HepG2 (cell line): ENCODE measurements around the gene CHST14. TPM values are rescaled to one million over a fixed set of nuclear protein-coding genes. Genes with fewer than 3 reads are reported as not detected.
A peak's percentile ranks its signal among the peaks of the same experiment; 100 is the strongest.

Source experiments
- CBX5 ChIP-seq: sonication (generic); formaldehyde crosslinking; IDR thresholded peaks from 2 replicates; pipeline ENCODE4 v1.4.0; 2020; ENCODE audit warnings: missing genetic modification reagents, borderline replicate concordance
- EZH2 ChIP-seq: conservative IDR thresholded peaks from 2 replicates; pipeline ENCODE4 v1.6.1; 2012; ENCODE audit warnings: mild to moderate bottlenecking, low read depth, low read length, moderate library complexity
- MAZ ChIP-seq, 2 experiments: sonication (generic) in 1 of 2; formaldehyde crosslinking in 1 of 2; IDR thresholded peaks; 2 replicates each; pipeline versions ENCODE4 v1.5.0 to v1.6.1; 2012 to 2020; ENCODE audit warnings: low read depth in 2 of 2, mild to moderate bottlenecking in 2 of 2, borderline replicate concordance in 1 of 2, improper control_type of control experiment in 1 of 2, low read length in 1 of 2, missing genetic modification reagents in 1 of 2, moderate library complexity in 1 of 2
- NPAS2 ChIP-seq: sonication (generic); formaldehyde crosslinking; IDR thresholded peaks from 2 replicates; pipeline ENCODE4 v1.8.0; 2022; ENCODE audit warnings: mild to moderate bottlenecking, missing genetic modification reagents, borderline replicate concordance
- PHB2 ChIP-seq: fragments of 450-650 bp; IDR thresholded peaks from 2 replicates; pipeline ENCODE4 v1.6.1; 2018; ENCODE audit not compliant: partially characterized antibody
- RERE ChIP-seq: IDR thresholded peaks from 2 replicates; pipeline ENCODE4 v1.6.1; 2016; ENCODE audit warnings: low read depth, missing genetic modification reagents, missing compliant biosample characterization
- ZNF10 ChIP-seq: sonication (generic); formaldehyde crosslinking; IDR thresholded peaks from 2 replicates; pipeline ENCODE4 v1.4.0; 2020; ENCODE audit warnings: mild to moderate bottlenecking, low read depth, missing genetic modification reagents, borderline replicate concordance
- ZNF260 ChIP-seq: sonication (generic); formaldehyde crosslinking; IDR thresholded peaks from 2 replicates; pipeline ENCODE4 v1.4.0; 2020; ENCODE audit warnings: missing genetic modification reagents, low read depth, mild to moderate bottlenecking, borderline replicate concordance
- ZNF407 ChIP-seq: sonication (generic); formaldehyde crosslinking; IDR thresholded peaks from one replicate; pipeline ENCODE4 v1.5.1; 2020; ENCODE audit warnings: mild to moderate bottlenecking, missing genetic modification reagents; ENCODE audit errors: not compliant biosample characterization
- ZNF556 ChIP-seq: sonication (generic); formaldehyde crosslinking; IDR thresholded peaks from 2 replicates; pipeline ENCODE4 v1.4.0; 2020; ENCODE audit warnings: mild to moderate bottlenecking, missing genetic modification reagents, borderline replicate concordance
- polyA plus RNA-seq, 8 experiments: library from polyadenylated mRNA; depleted of rRNA in 3 of 8; stranded (reverse) in 7 of 8; unstranded in 1 of 8; fragments of >200 nt; fragmentation: Illumina TruSeq in 4 of 8; extraction: Trizol in 4 of 8; gene quantifications; 2 replicates each; pipeline versions ENCODE4 v1.2.1 to v1.2.3, GENCODE V29; 2011 to 2016; ENCODE audit warnings: low read depth in 4 of 8, missing spikeins in 1 of 8, mixed read lengths in 1 of 8; ENCODE audit not compliant: insufficient read depth in 1 of 8
- total RNA-seq, 5 experiments: library from RNA; depleted of rRNA; stranded (reverse); fragments of >200 nt; fragmentation: Illumina TruSeq; extraction: Trizol; gene quantifications; 2 replicates each; pipeline ENCODE4 v1.2.3, GENCODE V29; 2016; ENCODE audit warnings: low read depth in 1 of 5
- TF ChIP-seq, protein P1 (sequence below): sonication (generic); formaldehyde crosslinking; IDR thresholded peaks from 2 replicates; pipeline ENCODE4 v1.8.1; 2022; ENCODE audit warnings: mild to moderate bottlenecking, missing genetic modification reagents

CHST14 gene
- total and polyA plus RNA-seq, 2 of the 13 experiments (the other 11 are each of a cell fraction or from before 2014, with no cell fraction given) = 8.9 to 12.4 TPM

GRCh38 chr15:40441565-40442531 is 28.9 kb upstream of the CHST14 start (continued):
- TF ChIP-seq ZNF407 (no peak), CBX5 (no peak), RERE (CRISPR knock-in tag) (no peak), MAZ (IDR thresholded peaks at IDR 0.05; ENCODE audit: borderline replicate concordance, low read depth, low read length) (no peak), MAZ (CRISPR knock-in tag; IDR thresholded peaks at IDR 0.05; ENCODE audit: low read depth) (peak; percentile 59; the same call in 1 of the 2 replicates), PHB2 (no peak), NPAS2 (CRISPR knock-in tag) (no peak), EZH2 (no peak), ZNF10 (CRISPR knock-in tag) (no peak), ZNF260 (no peak), ZNF556 (CRISPR knock-in tag) (no peak)
- TF ChIP-seq, protein P1, sequence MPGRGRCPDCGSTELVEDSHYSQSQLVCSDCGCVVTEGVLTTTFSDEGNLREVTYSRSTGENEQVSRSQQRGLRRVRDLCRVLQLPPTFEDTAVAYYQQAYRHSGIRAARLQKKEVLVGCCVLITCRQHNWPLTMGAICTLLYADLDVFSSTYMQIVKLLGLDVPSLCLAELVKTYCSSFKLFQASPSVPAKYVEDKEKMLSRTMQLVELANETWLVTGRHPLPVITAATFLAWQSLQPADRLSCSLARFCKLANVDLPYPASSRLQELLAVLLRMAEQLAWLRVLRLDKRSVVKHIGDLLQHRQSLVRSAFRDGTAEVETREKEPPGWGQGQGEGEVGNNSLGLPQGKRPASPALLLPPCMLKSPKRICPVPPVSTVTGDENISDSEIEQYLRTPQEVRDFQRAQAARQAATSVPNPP (CRISPR knock-in tag) = no peak
